Epithelial cell of prostate (primary cell): ENCODE data around the gene MED13L.
"Not testable (repeated sequence)": the region's sequence is repeated elsewhere in the genome, so short reads cannot be mapped to it uniquely, and the experiment has no call there.

Experiments
- DNase-seq: peaks from one replicate; pipeline ENCODE4 v3.0.0-alpha.2; 2011; ENCODE audit warnings: low read depth, low spot score
- H3K27ac ChIP-seq: fragments of 450-650 bp; 2 replicates; pipeline ENCODE4 v1.5.1; 2017; ENCODE audit warnings: mild to moderate bottlenecking

Gene MED13L

GRCh38 chr12:116011217-116011616 is 266.3 kb downstream of the MED13L start:
- H3K27ac ChIP-seq = no peak overlapping the region
- no peak for DNase-seq

DNA sequence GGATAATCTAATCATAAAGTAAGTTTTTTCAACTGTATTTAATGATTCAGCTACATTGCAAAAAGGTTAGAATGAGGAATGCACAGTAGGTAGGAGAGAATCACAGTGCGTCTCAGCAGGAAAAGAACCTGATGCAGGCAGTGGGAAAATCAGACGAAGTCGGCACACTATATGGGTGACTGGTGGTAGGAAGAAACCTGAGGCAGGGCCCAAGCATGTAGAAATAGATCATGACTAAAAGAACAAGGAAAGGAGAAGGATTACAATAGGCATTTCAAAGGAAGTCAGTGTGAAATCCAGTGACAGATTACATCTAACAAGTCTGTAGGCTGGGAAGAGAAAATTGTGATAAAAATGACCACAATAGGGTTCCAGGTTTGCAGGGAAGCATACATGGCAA is 267.0 kb downstream of the MED13L start:
- no peak overlapping the region for H3K27ac ChIP-seq
- DNase-seq = no peak

DNA sequence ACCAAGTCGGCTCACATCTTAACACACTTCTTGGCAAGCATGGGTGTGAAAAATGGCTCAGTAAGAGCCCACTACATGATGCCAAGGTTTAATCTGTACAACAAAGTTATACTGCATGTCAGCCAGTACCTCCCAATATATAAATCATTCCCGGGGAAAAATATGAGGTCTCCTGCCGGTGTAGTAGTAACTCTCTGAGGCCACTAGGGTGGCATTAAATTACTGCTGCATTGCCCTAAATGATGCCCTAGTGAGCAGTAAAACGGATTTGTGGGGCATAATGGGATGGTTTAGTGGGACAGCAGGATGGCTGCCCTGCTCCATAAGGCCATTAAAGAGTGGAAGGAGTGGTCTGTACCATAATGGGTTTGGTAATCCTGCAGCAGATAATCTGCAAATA is 267.7 kb downstream of the MED13L start:
- DNase-seq = no peak
- H3K27ac ChIP-seq = no peak overlapping the region

DNA sequence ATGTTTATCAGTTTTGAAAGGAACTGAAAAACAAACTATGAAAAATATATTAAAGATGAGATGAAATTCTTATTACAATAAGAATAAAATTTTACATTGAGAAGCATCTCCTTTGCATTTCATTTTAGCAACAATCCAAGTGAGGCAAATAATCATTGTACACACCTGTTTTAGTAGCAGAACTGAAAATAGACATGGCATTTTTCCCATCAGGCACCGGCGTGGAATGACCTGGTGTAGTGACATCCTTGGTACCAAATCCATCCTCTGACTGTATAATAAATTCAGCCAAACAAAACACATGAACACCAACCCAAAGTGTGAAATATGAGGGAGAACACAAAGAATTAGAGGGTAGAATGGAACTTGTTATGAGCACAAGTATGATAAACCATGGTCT is 271.4 kb downstream of the MED13L start:
- DNase-seq = no peak
- no peak overlapping the region for H3K27ac ChIP-seq

DNA sequence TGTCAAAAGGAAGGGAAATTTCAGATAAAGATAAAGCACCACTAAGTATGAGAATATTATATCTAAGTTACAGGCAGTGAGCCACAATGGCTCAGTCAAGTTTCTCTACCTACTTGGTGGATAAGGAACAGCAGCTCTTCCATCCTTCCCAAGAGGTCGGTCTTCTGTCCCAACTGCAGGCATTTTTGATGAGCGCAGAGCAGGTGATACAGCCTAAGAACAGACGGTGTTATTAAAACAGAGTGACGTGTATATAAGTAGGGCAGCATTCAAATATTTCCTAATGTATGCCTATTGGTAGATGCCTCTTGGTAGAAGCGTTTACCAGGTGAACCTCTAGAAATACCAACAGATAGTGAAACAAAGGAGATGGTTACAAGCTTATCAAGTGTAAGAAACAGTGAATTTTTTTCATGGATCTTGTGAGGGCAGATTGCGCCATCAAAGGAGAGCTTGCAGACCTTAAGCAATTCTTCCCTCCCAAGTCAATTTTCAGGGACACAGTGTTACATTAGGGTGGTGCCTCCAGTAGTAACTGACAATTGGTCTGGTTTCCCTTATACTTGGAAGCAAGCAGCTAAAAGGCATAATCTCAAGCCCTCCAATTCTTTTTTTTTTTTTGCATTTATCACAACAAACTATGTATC is 274.5 kb downstream of the MED13L start:
- no peak overlapping the region for H3K27ac ChIP-seq
- DNase-seq = no peak

GRCh38 chr12:116000252-116000651 is 277.2 kb downstream of the MED13L start:
- DNase-seq = no peak
- no peak overlapping the region for H3K27ac ChIP-seq

DNA sequence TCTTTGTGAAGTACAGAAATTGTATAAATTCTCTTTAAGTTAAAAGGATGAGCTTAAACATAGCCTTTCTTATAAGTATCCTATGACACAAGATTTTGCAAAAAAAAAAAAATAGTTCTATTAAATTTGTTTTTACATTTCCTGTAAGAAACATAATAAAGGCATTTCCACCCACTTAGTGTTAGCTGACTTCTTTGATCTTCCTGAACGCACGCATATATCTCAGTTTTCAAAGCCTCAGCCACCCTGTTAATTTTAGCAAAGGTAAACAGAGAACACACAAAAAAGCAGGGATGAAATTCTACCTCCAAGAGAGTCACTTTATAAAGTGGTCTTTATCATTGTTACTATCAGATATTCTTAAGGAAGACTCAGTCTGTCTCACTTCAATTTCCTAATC is 277.9 kb downstream of the MED13L start:
- DNase-seq = no peak
- H3K27ac ChIP-seq = no peak overlapping the region

DNA sequence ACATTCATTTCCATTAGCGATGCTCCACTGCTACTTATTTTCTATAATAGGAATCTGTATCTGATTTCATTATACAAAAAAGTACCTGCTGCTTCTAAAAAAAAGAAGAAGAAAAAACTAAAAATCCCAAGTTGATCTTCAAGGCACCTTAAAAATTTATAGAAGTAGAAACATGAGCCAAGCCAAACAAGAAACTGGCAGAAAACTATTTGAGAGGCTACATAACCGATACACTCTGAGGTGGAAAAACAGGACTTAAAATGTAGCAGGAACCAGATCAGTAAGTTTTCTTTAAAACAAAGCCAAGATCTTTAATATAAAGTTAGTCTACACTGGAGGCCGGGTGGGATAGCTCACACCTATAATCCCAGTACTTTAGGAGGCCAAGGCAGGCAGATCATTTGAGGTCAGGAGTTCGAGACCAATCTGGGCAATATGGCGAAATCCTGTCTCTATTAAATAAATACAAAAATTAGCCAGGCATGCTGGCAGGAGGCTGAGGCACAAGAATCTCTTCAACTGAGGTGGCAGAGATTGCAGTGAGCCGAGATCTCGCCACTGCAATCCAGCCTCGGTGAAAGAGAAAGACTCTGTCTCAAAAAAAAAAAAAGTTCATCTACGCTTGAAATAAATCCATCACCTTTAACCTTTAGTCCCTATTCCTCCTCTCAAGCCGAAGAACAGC is 278.6 kb downstream of the MED13L start:
- no peak for DNase-seq
- no peak overlapping the region for H3K27ac ChIP-seq

GRCh38 chr12:115998119-115998633 is 279.3 kb downstream of the MED13L start:
- no peak for DNase-seq
- H3K27ac ChIP-seq = no peak overlapping the region

GRCh38 chr12:115993737-115994136 is 283.8 kb downstream of the MED13L start:
- H3K27ac ChIP-seq = no peak overlapping the region
- DNase-seq = no peak

DNA sequence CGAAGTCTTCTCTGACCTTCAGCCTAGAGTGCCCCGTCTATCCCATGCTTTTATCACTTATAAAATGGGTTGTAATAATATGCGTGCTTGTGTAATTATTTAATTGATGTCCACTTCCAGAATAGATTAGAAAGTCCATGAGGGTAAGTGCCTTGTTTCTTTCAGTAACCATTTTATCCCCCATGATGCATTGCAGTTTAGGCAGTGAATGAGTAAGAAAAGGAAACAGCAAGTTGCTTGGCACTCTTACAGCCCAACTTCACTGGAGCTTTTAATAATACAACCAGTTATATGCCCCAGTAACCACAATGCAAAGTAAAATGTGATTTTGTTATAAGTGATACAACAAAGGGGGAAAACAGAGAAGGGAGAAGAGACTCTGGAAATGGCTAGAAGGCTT is 287.3 kb downstream of the MED13L start:
- DNase-seq = no peak
- no peak overlapping the region for H3K27ac ChIP-seq

- DNase-seq = no peak
- no peak overlapping the region for H3K27ac ChIP-seq
Observed at GRCh38 chr12:115988625-115989563, 288.6 kb downstream of the MED13L start.

DNA sequence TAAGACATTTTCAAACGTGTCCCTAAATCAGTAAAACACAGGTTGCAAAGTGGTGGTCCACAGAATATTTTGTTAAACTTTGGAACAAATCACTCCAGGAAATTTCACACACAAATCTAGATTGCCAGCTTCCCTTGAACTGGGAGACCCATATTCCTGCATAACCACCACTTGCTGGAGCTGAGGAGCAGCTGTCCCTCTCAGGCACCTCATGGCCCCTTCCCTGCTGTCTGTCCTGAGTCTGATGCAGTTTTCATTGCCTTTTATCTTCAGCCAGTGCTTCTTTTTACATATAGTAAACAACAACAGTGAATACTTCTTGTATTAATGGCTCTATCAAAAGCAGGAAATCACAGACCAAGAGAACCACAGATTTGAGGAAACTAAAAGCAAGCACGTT is 289.3 kb downstream of the MED13L start:
- DNase-seq = no peak

DNA sequence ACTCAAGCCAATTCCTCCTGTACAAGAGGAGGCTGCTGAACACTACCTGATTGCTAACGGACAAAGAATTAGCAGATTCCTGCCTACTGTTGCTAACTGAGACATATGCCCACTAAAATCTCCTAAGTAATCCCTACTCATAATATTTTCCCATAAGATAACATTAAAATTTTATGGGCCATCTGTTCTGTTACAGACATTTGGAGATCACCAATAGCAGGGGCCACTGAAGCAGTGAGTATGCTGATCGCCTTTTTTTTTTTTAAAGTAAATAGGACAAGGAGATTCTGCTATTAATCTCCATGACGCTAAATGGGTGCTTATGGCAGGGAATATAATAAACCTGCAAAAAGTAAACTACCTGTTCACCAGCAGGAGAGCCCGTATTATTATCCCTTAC is 292.9 kb downstream of the MED13L start:
- no peak overlapping the region for H3K27ac ChIP-seq
- no peak for DNase-seq

More for the DNA sequence above, 289.3 kb downstream of the MED13L start:
- no peak overlapping the region for H3K27ac ChIP-seq

- H3K27ac ChIP-seq = no peak overlapping the region
- DNase-seq = no peak
Observed at GRCh38 chr12:115983226-115983798, 294.2 kb downstream of the MED13L start.

DNA sequence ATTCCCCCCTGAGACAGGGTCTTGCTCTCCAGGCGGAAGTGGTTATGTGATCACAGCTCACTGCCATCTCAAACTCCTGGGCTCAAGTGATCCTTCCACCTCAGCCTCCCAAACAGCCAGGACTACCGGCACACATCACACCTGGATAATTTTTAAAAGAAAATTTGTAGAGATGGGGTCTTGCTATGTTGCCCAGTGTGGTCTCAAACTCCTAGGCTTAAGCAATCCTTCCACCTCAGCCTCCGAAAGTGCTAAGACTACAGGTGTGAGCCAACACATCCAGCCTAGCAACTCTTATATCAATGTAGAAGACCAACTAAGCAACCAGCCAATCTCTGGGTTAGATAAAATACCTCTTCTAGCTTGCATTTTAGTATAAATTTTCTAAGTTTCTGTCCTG is 297.2 kb downstream of the MED13L start:
- no peak overlapping the region for H3K27ac ChIP-seq
- DNase-seq = no peak

DNA sequence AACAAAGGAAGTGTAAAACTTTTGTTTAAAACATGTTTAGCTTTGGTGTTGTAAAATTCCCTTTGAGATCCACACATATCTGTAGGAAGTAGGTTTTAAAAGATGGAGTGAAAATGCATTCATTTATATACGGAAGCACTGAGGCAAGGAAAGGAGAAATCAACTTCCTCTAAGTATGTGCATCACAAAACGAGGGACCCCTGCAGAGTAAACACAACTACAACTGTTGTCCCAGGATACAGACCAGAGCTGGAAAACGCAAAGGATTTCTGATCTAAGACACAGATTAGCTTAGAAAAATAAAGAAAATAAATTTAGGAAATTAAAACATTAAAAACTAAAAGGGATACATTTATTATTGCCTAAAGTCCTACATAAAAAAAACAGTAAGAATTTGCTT is 297.6 kb downstream of the MED13L start:
- H3K27ac ChIP-seq = no peak overlapping the region
- no peak for DNase-seq

- H3K27ac ChIP-seq = no peak overlapping the region
- DNase-seq = no peak
Observed at GRCh38 chr12:115979351-115979750, 298.1 kb downstream of the MED13L start.

DNA sequence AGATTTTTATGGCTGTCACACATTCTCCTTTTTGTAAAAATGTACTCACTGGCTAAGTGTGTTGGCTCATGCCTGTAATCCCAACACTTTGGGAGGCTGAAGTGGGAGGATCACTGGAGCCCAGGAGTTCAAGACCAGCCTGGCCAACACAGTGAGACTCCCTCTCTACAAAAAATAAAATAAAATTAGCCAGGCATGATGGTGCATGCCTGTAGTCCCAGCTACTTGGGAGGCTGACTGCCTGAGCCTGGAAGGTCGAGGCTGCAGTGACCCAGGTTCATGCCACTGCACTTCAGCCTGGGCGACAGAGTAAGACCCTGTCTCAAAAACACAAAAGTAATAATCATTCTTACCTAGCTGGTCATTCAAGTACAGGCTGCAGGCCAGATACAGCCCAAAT is 300.7 kb downstream of the MED13L start:
- DNase-seq, H3K27ac ChIP-seq: not testable (repeated sequence)

DNA sequence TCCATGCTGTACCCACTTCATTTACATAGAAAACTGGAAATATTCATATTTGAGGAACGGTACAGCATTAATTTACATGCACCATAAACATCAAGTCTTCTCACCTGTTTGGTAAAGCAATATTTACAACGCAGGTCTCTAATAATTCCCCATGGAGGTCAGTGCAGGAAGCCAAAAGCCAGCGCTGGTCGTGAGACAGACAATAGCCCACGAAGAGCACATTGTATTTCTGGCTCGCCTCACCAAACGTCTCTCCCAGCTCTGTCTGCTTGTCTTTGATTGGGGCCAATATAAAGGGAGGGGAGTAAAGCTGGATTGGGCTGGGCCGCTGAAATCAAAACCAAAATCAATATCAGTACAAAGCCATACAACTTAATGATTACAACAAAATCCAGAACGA is 302.1 kb downstream of the MED13L start:
- no peak for DNase-seq
- H3K27ac ChIP-seq = no peak overlapping the region
